ENCODE results near the gene SPCS3. TPM values are rescaled to one million over a fixed set of nuclear protein-coding genes. Genes with fewer than 3 reads are reported as not detected.

SPCS3 gene
- total and polyA plus RNA-seq, 2 experiments from 2014 or later, result 62.5 to 79.9 TPM

GRCh38 chr4:176303938-176304337 is 15.8 kb upstream of the SPCS3 start (continued):
- TF ChIP-seq ZNF462 (CRISPR knock-in tag; IDR thresholded peaks at IDR 0.05) (peak; percentile 68; the same call in 1 of the 2 replicates), EZH2phosphoT487 (IDR thresholded peaks at IDR 0.05; ENCODE audit: unreplicated experiment) (no peak), ZNF331 (CRISPR knock-in tag; IDR thresholded peaks at IDR 0.05; ENCODE audit: low read depth) (no peak)

- H3K9me2 ChIP-seq (ENCODE audit: insufficient read depth), result no peaks in the 10 kb centered on the region
- no peak overlapping the region for H3K27ac ChIP-seq (ENCODE audit: low read depth)
- no peaks in the 10 kb centered on the region for H3K36me3 Mint-ChIP-seq (ENCODE audit: low read depth)
- peaks cover 15% of the 10 kb centered on the region for H3K4me1 Mint-ChIP-seq
- H3K79me2 ChIP-seq (replicated peaks; ENCODE audit: insufficient read depth), result no peaks in the 10 kb centered on the region
- H3F3A ChIP-seq (replicated peaks; ENCODE audit: low read depth), result no peaks in the 10 kb centered on the region
- no peak overlapping the region for H3K4me3 ChIP-seq
- H3K4me3 Mint-ChIP-seq, result no peak overlapping the region
- no peak for TF ChIP-seq NANOG (IDR thresholded peaks at IDR 0.05; ENCODE audit: borderline replicate concordance)
- no peak for TF ChIP-seq ZNF114 (CRISPR knock-in tag; IDR thresholded peaks at IDR 0.05)
- no peak for TF ChIP-seq ZNF331 (CRISPR knock-in tag; IDR thresholded peaks at IDR 0.05; ENCODE audit: low read depth)
- TF ChIP-seq EZH2phosphoT487 (IDR thresholded peaks at IDR 0.05; ENCODE audit: unreplicated experiment), result no peak
- peaks cover 56% of the 10 kb centered on the region for H3K27me3 ChIP-seq (ENCODE audit: insufficient read depth)
- H3K4me1 ChIP-seq (ENCODE audit: insufficient read depth), result peaks cover 8% of the 10 kb centered on the region
- no peak overlapping the region for H3K4me2 ChIP-seq
- H3K36me3 ChIP-seq (ENCODE audit: insufficient read depth), result no peaks in the 10 kb centered on the region
- ATAC-seq (no peak), DNase-seq (ENCODE audit: low spot score) (no peak)
- no peaks in the 10 kb centered on the region for H3K9me3 Mint-ChIP-seq
- H3K27me3 Mint-ChIP-seq (ENCODE audit: insufficient read depth, low read depth, poor library complexity), result peaks cover 14% of the 10 kb centered on the region
- H2AFZ ChIP-seq, result no peak overlapping the region
- H3K27ac Mint-ChIP-seq, result no peak overlapping the region
- H4K20me1 ChIP-seq (replicated peaks; ENCODE audit: insufficient read depth), result no peaks in the 10 kb centered on the region; the same call in 1 of the 2 replicates
These were observed 12.7 kb upstream of the SPCS3 start for GRCh38 chr4:176306837-176307665.

Measured in GM23338 (cell line).